ENCODE measurements around the gene TMEM141. TPM values are rescaled to one million over a fixed set of nuclear protein-coding genes. Genes with fewer than 3 reads are reported as not detected.

TMEM141 gene
- total and polyA plus RNA-seq, 2 donors (not counting 3 experiments of a cell fraction or from before 2014, with no cell fraction given), result 43.2 to 146 TPM

DNA sequence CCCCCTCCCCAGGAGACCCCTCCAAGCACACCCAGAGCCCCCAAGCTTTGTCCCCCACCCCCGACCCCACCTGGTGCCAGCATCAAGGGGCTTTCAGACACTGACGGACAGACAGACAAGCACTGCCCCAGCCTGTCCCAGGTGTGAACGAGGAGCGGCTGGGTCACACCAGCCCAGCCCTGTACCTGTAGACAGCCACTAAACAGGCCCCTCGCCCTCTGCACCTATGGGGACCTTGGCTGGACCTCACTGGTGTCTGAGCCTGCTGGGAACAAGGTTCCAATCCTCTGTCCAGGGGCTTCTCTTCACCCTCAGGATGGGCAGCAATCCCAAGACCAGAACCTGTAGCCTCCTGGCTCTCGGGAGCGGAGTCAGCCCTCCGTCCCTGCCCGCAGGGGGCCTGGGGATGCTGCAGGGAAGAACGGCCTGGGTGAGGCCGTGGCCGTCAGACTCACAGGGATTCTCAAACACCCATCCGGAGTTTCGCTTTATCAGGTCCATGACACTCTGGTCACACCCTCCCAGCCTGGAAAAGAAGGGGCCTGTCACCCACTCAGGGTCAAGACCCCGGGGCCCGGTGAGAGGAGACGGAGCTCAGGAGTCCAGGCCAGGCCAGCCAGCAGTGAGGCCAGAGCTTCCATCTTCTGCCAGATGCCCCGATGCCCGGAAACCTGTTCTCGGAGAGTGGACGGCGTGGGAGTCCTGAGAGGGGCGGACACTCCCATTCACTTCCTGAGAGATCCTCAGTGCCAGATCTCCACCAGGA lies 45.6 kb upstream of the TMEM141 start:
- intact Hi-C loops (cut with micrococcal nuclease) (no loop called here), dilution Hi-C loops (cut with MboI; ENCODE audit: extremely low pct_ligation_motif_present, low sequenced_read_pairs) (no loop called here)
- Histone ChIP-seq H3K4me3 (replicated peaks in 1 of 3; ENCODE audit: insufficient read depth in 1 of 3, low read depth in 1 of 3, low read length in 3 of 3) (no peak overlapping the region), H2AFZ (ENCODE audit: low read depth, low read length) (no peak overlapping the region), H3K4me1 (ENCODE audit: control insufficient read depth, extremely low read depth, insufficient read depth, low read length) (no peaks in the 10 kb centered on the region), H3K4me2 (ENCODE audit: insufficient read depth, low read length) (no peak overlapping the region), H3K27ac (ENCODE audit: insufficient read depth, low read depth, low read length) (no peak overlapping the region), H4K20me1 (replicated peaks; ENCODE audit: control insufficient read depth, extremely low read depth, insufficient read depth, low read length) (no peaks in the 10 kb centered on the region), H3K9me3 (replicated peaks; ENCODE audit: control insufficient read depth, insufficient read depth, low read length) (no peaks in the 10 kb centered on the region), H3K9me1 (replicated peaks; ENCODE audit: control insufficient read depth, extremely low read depth, insufficient read depth, low read length) (no peaks in the 10 kb centered on the region), H3K36me3 (ENCODE audit: control insufficient read depth in 2 of 2, extremely low read depth in 1 of 2, insufficient read depth in 2 of 2, low read length in 2 of 2) (no peaks in the 10 kb centered on the region), H3K79me2 (ENCODE audit: control insufficient read depth, insufficient read depth, low read length) (no peaks in the 10 kb centered on the region), H3K27me3 (ENCODE audit: control insufficient read depth in 2 of 2, insufficient read depth in 2 of 2, low read length in 2 of 2) (peaks cover 0 to 5% of the 10 kb centered on the region in 2 experiments), H3K9ac (replicated peaks; ENCODE audit: extremely low read depth, insufficient read depth, low read length) (no peak overlapping the region)
- FAIRE-seq (no peak), DNase-seq (ENCODE audit: low read depth, low spot score) (no peak)
- no TSS peak for BruUV-seq (replicated peaks)
- ChIA-PET POLR2A (interaction anchor here (0.6 to 1.3 kb wide), 2 partner anchors 18 to 36 kb away, joined by 3 to 9 read pairs; no protein-coding TSS in a partner anchor), CTCF (interaction anchor here (1.3 to 6.0 kb wide), 3 partner anchors 13 to 16 kb away, joined by 3 to 31 read pairs (median 3); partner anchors contain the start of gene LCN8)
- TF ChIP-seq FOS (IDR thresholded peaks at IDR 0.05; ENCODE audit: borderline replicate concordance, insufficient read depth, low read length) (no peak), MYC (IDR thresholded peaks at IDR 0.05; ENCODE audit: low read depth, low read length) (no peak), EZH2 (IDR thresholded peaks at IDR 0.05; ENCODE audit: borderline replicate concordance, low read depth, low read length, severe bottlenecking) (no peak), POLR2AphosphoS5 (IDR thresholded peaks at IDR 0.05; ENCODE audit: insufficient read depth, low read depth, low read length) (no peak), GATA2 (IDR thresholded peaks at IDR 0.05; ENCODE audit: insufficient read depth, insufficient read length, low read depth, low read length) (no peak), POLR2A (IDR thresholded peaks at IDR 0.05; ENCODE audit: low read depth, low read length) (no peak), JUN (IDR thresholded peaks at IDR 0.05; ENCODE audit: borderline replicate concordance, insufficient read depth, insufficient read length, low read depth) (no peak)
- TF ChIP-seq, protein P1, sequence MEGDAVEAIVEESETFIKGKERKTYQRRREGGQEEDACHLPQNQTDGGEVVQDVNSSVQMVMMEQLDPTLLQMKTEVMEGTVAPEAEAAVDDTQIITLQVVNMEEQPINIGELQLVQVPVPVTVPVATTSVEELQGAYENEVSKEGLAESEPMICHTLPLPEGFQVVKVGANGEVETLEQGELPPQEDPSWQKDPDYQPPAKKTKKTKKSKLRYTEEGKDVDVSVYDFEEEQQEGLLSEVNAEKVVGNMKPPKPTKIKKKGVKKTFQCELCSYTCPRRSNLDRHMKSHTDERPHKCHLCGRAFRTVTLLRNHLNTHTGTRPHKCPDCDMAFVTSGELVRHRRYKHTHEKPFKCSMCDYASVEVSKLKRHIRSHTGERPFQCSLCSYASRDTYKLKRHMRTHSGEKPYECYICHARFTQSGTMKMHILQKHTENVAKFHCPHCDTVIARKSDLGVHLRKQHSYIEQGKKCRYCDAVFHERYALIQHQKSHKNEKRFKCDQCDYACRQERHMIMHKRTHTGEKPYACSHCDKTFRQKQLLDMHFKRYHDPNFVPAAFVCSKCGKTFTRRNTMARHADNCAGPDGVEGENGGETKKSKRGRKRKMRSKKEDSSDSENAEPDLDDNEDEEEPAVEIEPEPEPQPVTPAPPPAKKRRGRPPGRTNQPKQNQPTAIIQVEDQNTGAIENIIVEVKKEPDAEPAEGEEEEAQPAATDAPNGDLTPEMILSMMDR (IDR thresholded peaks at IDR 0.05; ENCODE audit: extremely low read depth in 1 of 2, insufficient read depth in 1 of 2, low read depth in 1 of 2, low read length in 2 of 2), result no peak
- TF ChIP-seq, protein P2, sequence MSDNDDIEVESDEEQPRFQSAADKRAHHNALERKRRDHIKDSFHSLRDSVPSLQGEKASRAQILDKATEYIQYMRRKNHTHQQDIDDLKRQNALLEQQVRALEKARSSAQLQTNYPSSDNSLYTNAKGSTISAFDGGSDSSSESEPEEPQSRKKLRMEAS (IDR thresholded peaks at IDR 0.05; ENCODE audit: insufficient read depth, insufficient read length), result no peak

All from endothelial cell of umbilical vein (primary cell).